BE2C (cell line): ENCODE results near the gene RNU2-63P. TPM values are rescaled to one million over a fixed set of nuclear protein-coding genes. Genes with fewer than 3 reads are reported as not detected.

Experiments
- DNase-seq: peaks from one replicate; pipeline ENCODE4 v3.0.0-alpha.2; 2020
- H3K27me3 ChIP-seq: fragments of 250-450 bp; sonication (Bioruptor Pico); 2 replicates; pipeline ENCODE4 v1.5.1; 2020; ENCODE audit warnings: mild to moderate bottlenecking
- H3K36me3 ChIP-seq: fragments of 250-450 bp; sonication (Bioruptor Pico); 2 replicates; pipeline ENCODE4 v1.5.1; 2020; ENCODE audit warnings: mild to moderate bottlenecking
- H3K4me1 ChIP-seq: fragments of 250-450 bp; sonication (Bioruptor Pico); 2 replicates; pipeline ENCODE4 v1.5.1; 2020
- H3K4me3 ChIP-seq: 2 replicates; pipeline ENCODE4 v1.5.1; 2011; ENCODE audit warnings: low read depth, low read length
- H3K9me3 ChIP-seq: fragments of 250-450 bp; sonication (Bioruptor Pico); 2 replicates; pipeline ENCODE4 v1.5.1; 2020
- polyA plus RNA-seq: library from polyadenylated mRNA; unstranded; fragments of >200 nt; gene quantifications from one replicate; pipeline ENCODE4 v1.2.1, GENCODE V29; 2012; ENCODE audit warnings: low read depth, missing spikeins; ENCODE audit not compliant: insufficient read length, insufficient read depth
- TF ChIP-seq, protein P1 (sequence below): IDR thresholded peaks from 2 replicates; pipeline ENCODE4 v1.5.1; 2012; ENCODE audit warnings: mild to moderate bottlenecking, low read depth, low read length

RNU2-63P gene
- not detected for polyA plus RNA-seq

DNA sequence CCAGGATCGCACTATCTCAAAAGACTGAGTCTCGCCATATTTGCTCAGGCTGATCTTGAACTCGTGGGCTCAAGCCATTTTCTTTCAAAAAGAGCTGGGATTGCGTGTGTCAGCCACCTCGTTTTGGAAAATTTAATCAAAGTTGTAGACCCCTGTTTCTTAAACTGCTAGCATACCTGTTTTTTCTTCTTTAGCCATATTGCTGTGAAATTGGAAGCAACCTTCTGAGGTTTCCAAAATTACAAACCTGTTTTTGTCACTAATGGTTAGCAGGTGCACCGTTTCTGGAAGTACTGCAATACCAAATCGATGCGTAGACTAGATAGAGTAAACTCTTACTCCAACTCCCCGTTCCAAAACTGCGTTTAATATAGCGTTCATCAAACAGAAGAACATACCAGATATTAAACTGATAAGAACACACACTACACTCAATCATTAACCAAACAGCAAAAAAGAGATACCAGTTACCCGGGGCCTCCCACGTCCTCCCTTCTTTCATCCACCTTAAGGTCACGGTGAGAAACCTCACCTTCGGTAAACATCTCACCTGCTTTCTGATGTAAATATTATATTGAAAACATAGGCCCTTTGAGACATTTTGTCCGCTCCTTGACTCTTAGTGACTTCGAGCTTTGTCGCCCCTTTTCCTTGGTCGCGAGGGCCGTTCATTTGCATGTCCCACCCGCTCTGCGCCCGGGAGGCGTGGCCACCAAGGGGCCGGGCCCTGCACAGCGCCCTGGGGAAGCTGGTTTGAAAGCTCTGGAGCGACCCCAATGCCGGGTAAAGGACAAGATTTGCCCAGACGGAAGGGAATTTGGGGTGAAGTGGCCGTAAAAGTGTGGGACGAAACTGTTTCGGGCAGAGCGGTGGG lies at the start of gene RNU2-63P:
Gene RNU2-63P (minus strand): TSS at position 462 of the 874 bp plus-strand sequence.
- Histone ChIP-seq H3K27me3 (no peaks in the 10 kb centered on the region), H3K36me3 (no peaks in the 10 kb centered on the region), H3K4me3 (peak within 1 kb of the TSS; percentile 76), H3K4me1 (no peaks in the 10 kb centered on the region), H3K9me3 (no peaks in the 10 kb centered on the region)
- peak; percentile 71 for DNase-seq
- TF ChIP-seq, protein P1, sequence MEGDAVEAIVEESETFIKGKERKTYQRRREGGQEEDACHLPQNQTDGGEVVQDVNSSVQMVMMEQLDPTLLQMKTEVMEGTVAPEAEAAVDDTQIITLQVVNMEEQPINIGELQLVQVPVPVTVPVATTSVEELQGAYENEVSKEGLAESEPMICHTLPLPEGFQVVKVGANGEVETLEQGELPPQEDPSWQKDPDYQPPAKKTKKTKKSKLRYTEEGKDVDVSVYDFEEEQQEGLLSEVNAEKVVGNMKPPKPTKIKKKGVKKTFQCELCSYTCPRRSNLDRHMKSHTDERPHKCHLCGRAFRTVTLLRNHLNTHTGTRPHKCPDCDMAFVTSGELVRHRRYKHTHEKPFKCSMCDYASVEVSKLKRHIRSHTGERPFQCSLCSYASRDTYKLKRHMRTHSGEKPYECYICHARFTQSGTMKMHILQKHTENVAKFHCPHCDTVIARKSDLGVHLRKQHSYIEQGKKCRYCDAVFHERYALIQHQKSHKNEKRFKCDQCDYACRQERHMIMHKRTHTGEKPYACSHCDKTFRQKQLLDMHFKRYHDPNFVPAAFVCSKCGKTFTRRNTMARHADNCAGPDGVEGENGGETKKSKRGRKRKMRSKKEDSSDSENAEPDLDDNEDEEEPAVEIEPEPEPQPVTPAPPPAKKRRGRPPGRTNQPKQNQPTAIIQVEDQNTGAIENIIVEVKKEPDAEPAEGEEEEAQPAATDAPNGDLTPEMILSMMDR: no peak

DNA sequence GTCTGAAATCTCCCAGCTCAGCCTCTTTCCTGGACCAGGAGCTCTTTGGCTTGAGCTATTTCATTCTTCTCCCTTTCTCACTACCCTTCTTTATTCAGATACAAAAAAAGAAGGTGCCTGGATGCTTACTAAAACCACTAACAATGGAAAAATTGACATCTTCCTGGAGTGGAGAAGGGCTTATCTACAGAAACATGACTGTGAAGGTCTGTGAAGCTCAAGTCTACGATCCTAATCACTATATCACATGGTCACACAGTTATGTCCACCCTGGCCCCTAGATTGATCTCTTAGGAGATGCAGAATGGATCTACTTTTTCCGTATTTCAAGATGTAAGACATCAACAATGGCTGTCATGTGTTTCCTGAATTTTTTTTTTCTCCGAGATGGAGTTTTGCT lies 44.9 kb upstream of the RNU2-63P start:
- no peaks in the 10 kb centered on the region for H3K9me3 ChIP-seq
- DNase-seq: no peak
- no peaks in the 10 kb centered on the region for H3K4me1 ChIP-seq
- TF ChIP-seq, protein P1: no peak
- no peaks in the 10 kb centered on the region for H3K36me3 ChIP-seq
- H3K4me3 ChIP-seq: no peak overlapping the region
- no peaks in the 10 kb centered on the region for H3K27me3 ChIP-seq

DNA sequence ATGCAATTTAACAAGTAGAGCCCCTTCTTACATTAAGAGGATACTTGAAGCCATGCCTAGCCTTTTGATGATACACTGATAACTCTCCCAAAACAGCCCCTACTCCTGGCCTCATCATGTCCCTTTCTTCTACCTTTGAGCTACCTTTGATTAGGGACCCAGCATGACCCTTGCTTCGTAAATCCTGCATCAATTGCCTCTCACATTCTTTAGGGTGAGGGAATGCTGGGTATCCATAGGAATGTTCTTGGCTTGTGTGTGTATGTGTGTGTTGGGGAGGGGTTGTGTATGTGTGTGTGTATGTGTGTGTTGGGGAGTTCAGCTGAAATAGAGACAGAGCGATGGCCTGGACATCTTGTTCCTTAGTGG lies 44.5 kb upstream of the RNU2-63P start:
- H3K9me3 ChIP-seq: no peaks in the 10 kb centered on the region
- TF ChIP-seq, protein P1: no peak
- H3K27me3 ChIP-seq: no peaks in the 10 kb centered on the region
- no peaks in the 10 kb centered on the region for H3K36me3 ChIP-seq
- H3K4me3 ChIP-seq: no peak overlapping the region
- DNase-seq: no peak
- H3K4me1 ChIP-seq: no peaks in the 10 kb centered on the region

DNA sequence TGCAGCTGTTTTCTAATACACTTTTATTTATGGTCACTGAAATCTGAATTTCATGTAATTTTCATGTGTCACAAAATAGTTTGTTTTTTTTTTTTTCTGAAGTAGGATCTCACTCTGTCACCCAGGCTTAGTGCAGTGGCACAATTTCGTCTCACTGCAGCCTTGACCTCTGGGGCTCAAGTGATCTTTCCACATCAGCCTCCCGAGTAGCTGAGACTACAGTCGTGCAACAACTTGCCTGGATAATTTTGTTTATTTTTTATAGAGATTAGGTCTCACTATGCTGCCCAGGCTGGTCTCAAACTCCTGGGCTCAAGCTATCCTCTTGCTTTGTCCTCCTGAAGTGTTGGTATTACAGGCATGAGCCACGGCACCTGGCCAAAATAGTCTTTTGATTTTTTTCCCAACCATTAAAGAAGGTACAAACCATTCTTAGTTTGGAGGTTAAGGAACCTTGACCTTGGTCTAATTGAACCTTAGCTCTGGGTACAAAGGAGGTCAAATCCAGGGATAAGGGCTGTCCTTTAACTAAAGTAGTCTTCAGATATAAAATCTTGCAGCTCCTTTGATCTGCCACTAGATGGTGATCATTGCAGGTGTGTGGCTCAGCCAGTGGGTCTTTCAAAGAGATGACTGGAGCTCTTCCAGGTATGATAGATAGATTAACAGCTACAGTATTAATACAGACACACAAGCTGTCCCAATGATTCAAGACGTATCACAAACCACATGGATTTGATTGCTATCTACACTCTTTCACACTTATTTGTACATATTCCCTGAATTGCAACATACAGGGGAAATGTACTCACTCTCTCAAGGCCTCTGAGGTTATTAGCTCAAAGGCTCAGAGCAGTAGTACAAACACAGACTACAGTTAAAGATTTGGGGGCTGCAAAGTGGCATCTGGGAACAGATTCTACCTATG lies 43.9 kb upstream of the RNU2-63P start:
- TF ChIP-seq, protein P1: peak; percentile 64
- no peaks in the 10 kb centered on the region for H3K27me3 ChIP-seq
- no peaks in the 10 kb centered on the region for H3K36me3 ChIP-seq
- no peak for DNase-seq
- H3K9me3 ChIP-seq: no peaks in the 10 kb centered on the region
- no peak overlapping the region for H3K4me3 ChIP-seq
- H3K4me1 ChIP-seq: no peaks in the 10 kb centered on the region

DNA sequence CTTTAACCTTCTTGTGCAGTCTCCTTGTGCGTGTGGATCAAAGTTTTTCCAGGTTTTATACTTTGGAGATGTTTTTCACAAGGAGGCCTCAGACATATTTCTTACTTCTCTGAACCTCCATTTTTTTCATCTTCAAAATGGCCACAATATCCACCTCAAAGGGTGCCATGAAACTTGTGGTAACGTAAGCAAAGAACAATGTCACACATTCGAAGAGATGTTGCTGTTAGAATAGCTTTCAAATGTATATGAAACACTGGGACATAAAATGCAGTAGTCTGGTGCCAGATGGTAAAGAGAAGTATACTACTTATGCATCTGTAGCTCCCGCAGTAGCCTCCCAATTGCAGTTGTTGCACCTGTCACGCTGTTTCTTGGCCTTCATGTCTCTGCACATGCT lies 41.8 kb upstream of the RNU2-63P start:
- DNase-seq: no peak
- Histone ChIP-seq H3K4me3 (no peak overlapping the region), H3K36me3 (no peaks in the 10 kb centered on the region), H3K9me3 (no peaks in the 10 kb centered on the region), H3K27me3 (no peaks in the 10 kb centered on the region), H3K4me1 (no peaks in the 10 kb centered on the region)
- TF ChIP-seq, protein P1: no peak
